Measurements from ENCODE around the gene PRKCSH. TPM values are rescaled to one million over a fixed set of nuclear protein-coding genes. Genes with fewer than 3 reads are reported as not detected.
A peak's percentile ranks its signal among the peaks of the same experiment; 100 is the strongest.

PRKCSH gene
- total RNA-seq, 1 experiment from 2014 or later, result 431 TPM

DNA sequence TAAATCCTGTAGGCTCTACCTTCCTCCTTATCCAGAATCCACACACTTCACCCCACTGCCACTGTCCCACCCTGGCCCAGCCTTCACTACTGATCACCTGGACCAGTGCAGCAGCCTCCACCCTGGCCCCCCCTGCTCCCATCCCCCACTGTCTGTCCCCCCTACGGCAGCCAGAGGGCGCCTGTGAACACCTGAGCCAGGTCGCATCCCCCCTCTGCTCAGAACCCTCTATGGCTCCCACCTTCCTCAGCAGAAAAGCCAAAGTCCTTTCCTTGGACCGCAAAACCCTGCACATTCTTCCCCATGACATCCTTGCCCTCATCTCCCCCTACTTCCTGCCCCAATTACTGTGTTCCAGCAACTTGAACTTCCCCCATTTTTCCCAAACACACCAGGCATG, 24.8 kb downstream of the PRKCSH start:
- no peak overlapping the region for H3T11ph ChIP-seq (ENCODE audit: low read length)
- Mint-ChIP-seq H3K4me1 (peaks cover 5 to 15% of the 10 kb centered on the region in 2 experiments; a peak in 3 of 4 replicates), H3K27me3 (ENCODE audit: low read depth) (peaks cover 4% of the 10 kb centered on the region; the same call in 1 of the 2 replicates), H3K4me3 (no peak overlapping the region), H3K9me3 (no peaks in the 10 kb centered on the region; a peak in 1 of 5 replicates), H3K36me3 (ENCODE audit: insufficient read depth in 1 of 3, low read depth in 3 of 3) (no peaks in the 10 kb centered on the region), H3K27ac (no peak overlapping the region; a peak in 1 of 7 replicates)
- H2BK15ac ChIP-seq (ENCODE audit: low read depth, low read length), result no peak overlapping the region
- no peak overlapping the region for H3K23ac ChIP-seq (ENCODE audit: insufficient read length, low read depth, low read length)
- H2BK5ac ChIP-seq (ENCODE audit: insufficient read length, low read length), result no peak overlapping the region
- no peak overlapping the region for H2BK120ac ChIP-seq (ENCODE audit: low read depth, low read length, poor library complexity, severe bottlenecking)
- H4K8ac ChIP-seq (replicated peaks; ENCODE audit: insufficient read length, low read depth, low read length), result no peak overlapping the region
- TF ChIP-seq, protein P1, sequence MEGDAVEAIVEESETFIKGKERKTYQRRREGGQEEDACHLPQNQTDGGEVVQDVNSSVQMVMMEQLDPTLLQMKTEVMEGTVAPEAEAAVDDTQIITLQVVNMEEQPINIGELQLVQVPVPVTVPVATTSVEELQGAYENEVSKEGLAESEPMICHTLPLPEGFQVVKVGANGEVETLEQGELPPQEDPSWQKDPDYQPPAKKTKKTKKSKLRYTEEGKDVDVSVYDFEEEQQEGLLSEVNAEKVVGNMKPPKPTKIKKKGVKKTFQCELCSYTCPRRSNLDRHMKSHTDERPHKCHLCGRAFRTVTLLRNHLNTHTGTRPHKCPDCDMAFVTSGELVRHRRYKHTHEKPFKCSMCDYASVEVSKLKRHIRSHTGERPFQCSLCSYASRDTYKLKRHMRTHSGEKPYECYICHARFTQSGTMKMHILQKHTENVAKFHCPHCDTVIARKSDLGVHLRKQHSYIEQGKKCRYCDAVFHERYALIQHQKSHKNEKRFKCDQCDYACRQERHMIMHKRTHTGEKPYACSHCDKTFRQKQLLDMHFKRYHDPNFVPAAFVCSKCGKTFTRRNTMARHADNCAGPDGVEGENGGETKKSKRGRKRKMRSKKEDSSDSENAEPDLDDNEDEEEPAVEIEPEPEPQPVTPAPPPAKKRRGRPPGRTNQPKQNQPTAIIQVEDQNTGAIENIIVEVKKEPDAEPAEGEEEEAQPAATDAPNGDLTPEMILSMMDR (conservative IDR thresholded peaks at IDR 0.05), result peak; percentile 53
- peaks cover 5% of the 10 kb centered on the region; the same call in 1 of the 2 replicates for H3K4me1 ChIP-seq (ENCODE audit: insufficient read depth, low read length)
- no CpG with 5 or more reads among the region's 4 CpGs for WGBS (ENCODE audit: extremely low coverage, insufficient read length, low lambda C conversion rate)
- no peak overlapping the region for H2BK12ac ChIP-seq (ENCODE audit: insufficient read length, low read depth, low read length)
- no peaks in the 10 kb centered on the region for H4K20me1 ChIP-seq (ENCODE audit: control insufficient read depth, insufficient read depth, insufficient read length)
- H3K4ac ChIP-seq (ENCODE audit: low read depth, low read length), result no peak overlapping the region
- H3K23me2 ChIP-seq (ENCODE audit: insufficient read length, low read depth, low read length, poor library complexity, severe bottlenecking), result no peaks in the 10 kb centered on the region
- H3K9ac ChIP-seq (ENCODE audit: extremely low read depth, insufficient read length, low read length), result no peak overlapping the region
- no peak overlapping the region for H3K4me2 ChIP-seq (ENCODE audit: insufficient read depth, insufficient read length, low read length)
- H4K5ac ChIP-seq (ENCODE audit: insufficient read length, low read depth, low read length), result no peak overlapping the region
- no peak overlapping the region for H3K27ac ChIP-seq (ENCODE audit: insufficient read length, low read depth, low read length)
- H3K79me1 ChIP-seq (ENCODE audit: insufficient read depth, low read depth, low read length, poor library complexity, severe bottlenecking), result no peaks in the 10 kb centered on the region
- no peak overlapping the region for H3K56ac ChIP-seq (ENCODE audit: insufficient read length, low read depth, low read length)
- no peak overlapping the region for H4K91ac ChIP-seq (ENCODE audit: insufficient read length, low read depth, low read length)
- H3K18ac ChIP-seq (ENCODE audit: insufficient read length, low read depth, low read length), result no peak overlapping the region
- H2BK20ac ChIP-seq (ENCODE audit: low read depth, low read length, poor library complexity, severe bottlenecking), result no peak overlapping the region
- no peaks in the 10 kb centered on the region for H3K79me2 ChIP-seq (ENCODE audit: insufficient read depth, low read length)
- no peak overlapping the region for H2AFZ ChIP-seq (ENCODE audit: low read length)
- no peak overlapping the region for H2AK5ac ChIP-seq (ENCODE audit: insufficient read length, low read length)
- no peaks in the 10 kb centered on the region for H3K27me3 ChIP-seq (ENCODE audit: insufficient read depth, low read length)
- no peak for DNase-seq
- no peaks in the 10 kb centered on the region for H3K9me3 ChIP-seq (ENCODE audit: control insufficient read depth, low read depth, low read length)
- no peak overlapping the region for H3K14ac ChIP-seq (ENCODE audit: insufficient read depth, low read length)

All from H9 (cell line).